Embryonic facial prominence (tissue), 1 donor: ENCODE data around the gene RCC1.
"Not testable (repeated sequence)": the region's sequence is repeated elsewhere in the genome, so short reads cannot be mapped to it uniquely, and the experiment has no call there.

ENCODE experiments used
- DNase-seq: peaks from one replicate; pipeline ENCODE4 v3.0.0-alpha.2; 2016; ENCODE audit errors: extremely low spot score

RCC1 gene, protein sequence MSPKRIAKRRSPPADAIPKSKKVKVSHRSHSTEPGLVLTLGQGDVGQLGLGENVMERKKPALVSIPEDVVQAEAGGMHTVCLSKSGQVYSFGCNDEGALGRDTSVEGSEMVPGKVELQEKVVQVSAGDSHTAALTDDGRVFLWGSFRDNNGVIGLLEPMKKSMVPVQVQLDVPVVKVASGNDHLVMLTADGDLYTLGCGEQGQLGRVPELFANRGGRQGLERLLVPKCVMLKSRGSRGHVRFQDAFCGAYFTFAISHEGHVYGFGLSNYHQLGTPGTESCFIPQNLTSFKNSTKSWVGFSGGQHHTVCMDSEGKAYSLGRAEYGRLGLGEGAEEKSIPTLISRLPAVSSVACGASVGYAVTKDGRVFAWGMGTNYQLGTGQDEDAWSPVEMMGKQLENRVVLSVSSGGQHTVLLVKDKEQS

DNA sequence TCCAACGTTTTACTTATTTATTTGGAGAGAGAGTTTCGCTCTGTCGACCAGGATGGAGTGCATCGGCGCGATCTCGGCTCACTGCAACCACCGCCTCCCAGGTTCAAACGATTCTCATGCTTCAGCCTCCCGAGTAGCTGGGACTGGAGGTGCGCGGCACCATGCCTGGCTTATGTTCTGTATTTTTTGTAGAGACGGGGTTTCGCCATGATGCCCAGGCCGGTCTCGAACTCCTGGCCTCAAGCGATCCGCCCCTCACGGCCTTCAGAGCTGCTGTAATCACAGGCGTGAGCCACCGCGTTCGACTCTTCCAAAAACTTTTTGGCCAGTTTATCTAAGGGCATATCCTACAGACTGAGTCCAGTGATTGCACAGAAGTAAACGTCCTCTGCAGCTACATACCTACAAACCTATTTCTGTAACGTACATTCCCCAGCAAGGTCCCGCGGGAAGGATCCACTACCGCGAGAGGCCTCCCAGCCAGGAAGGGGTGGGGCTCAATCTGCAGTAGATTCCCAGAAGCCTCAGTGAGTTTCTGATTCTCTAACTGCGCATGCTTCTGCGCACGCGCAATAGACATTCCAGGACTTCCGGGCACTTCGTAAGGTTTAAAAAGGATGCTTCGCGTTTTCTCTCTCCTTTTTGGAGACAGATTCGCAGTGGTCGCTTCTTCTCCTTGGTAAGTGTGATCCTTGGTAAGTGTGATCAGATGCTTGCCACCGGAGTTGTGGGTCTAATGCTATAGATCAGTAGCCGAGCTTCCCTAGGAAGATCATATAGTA lies at the start of gene RCC1:
TSS of gene RCC1 (plus strand) at position 638 of the 782 bp plus-strand sequence. CDS start 23,824 bp downstream, outside the sequence.
- peak; percentile 97 for DNase-seq

- no peak for DNase-seq
Observed at GRCh38 chr1:28456078-28456477, 49.8 kb upstream of the RCC1 start.

DNA sequence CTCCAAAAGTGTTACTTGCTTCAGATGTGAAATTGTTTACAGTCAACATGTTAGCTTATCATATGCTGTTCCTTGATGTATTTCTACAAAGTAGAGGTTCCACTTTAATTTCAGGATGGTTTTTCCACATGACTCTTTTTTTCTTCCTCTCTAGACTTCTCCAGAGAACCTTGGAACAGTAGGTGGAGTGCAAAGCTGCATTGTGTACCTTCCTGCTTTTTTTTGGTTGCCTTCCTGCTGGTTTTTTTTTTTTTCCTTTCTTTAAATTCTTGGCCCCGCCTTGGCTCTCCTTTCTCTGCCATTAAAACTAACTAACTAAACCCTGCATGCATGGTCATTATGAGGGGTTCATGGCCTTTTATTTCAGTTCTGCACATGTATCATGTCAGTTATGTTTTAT lies 48.2 kb upstream of the RCC1 start:
- DNase-seq, result no peak

- DNase-seq, result no peak
Observed at GRCh38 chr1:28458237-28459228, 47.3 kb upstream of the RCC1 start.

DNA sequence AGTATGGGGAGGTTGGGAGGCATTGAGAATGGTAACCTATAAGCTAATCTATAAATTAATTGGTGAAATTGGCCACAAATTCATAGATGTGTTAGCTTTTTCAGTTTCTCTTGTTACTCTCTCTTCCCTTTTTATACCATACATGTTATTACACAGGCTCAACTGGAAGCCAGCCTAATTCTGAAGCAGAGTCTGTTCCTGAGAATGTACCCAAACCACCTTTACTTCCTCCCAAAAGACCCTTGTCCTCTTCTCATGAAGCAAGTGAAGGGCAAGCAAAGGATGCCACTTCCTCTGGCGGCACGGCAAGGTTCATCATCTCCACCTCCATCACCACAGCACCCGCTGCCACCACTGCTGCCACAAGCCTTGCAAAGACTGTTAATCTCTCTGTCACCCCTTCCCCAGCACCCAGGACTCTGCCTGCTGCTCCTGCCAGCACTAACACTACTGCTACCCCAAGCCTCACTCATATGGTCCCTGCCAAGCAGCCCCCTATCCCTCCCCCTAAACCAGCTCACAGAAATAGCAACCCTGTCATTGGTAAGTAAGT lies 39.5 kb upstream of the RCC1 start:
- no peak for DNase-seq

DNA sequence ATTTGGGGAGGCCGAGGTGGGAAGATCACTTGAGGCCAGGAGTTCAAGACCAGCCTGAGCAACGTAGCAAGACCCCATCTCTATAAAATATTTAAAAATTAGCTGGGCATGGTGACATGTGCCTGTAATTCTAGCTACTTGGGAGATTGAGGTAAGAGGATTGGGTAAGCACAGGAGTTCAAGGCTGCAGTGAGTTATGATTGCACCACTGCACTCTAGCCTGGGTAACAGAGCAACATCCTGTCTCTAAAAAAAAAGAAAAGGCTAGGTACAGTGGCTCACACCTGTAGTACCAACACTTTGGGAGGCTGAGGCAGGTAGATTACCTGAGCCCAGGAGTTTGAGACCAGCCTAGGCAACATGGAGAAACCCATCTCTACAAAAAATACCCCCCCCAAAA lies 35.7 kb upstream of the RCC1 start:
- DNase-seq, result no peak

- not testable (repeated sequence) for DNase-seq
Observed at GRCh38 chr1:28479497-28479896, 26.3 kb upstream of the RCC1 start.

GRCh38 chr1:28480308-28480707 lies 25.5 kb upstream of the RCC1 start:
- no peak for DNase-seq

DNA sequence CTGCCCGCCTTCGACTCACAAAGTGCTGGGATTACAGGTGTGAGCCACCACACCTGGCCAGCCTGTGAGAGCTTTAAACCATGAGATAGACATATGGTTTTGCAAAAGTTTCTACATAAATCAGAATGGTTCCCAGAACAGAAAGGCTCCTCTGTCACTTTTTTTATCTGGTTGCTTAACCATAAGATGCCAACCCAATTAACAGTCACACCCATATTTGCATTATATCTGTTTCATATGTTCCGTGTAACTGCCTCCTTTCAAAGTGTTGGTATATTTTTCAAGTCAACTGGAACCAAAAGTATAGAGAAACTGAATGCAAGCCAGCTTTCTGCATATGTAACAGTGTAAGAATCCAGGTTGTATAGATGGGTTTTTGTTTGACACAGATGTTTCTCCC lies 23.7 kb upstream of the RCC1 start:
- DNase-seq, result no peak

DNA sequence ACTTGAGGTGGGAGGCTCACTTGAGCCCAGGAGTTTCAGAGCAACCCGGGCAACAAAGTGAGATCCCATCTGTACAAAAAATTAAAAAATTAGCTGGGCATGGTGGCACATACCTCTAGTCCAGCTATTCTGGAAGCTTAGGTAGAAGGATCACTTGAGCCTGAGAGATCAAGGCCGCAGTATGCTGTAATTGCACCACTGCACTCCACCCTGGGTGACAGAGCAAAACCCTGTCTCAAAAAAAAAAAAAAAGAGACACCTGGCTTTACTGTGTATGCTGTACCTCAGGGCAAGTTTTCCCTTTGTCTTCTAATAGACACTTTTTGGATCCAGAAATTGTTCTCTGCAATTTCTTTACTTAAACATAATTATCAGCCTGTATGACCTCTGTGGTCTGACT lies 23.1 kb upstream of the RCC1 start:
- DNase-seq, result no peak

DNA sequence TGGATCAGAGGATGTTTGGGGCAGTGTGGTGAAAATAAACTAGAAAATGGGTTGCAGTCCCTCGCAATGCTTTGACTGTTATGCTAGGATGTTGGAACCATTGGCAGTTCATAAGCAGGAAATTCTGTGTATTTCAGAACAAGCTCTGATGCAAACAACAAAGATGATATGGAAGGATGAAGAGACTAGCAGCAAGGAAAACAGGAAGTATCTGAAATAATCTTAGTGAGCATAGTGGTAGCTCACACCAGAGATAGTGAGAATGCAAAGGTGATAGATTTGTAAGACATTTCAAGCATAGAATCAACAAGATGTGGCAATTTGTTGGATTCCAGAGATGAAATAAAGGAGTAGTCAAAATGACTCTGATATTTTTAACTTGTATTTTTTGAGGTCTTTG lies 11.1 kb upstream of the RCC1 start:
- DNase-seq, result no peak

DNA sequence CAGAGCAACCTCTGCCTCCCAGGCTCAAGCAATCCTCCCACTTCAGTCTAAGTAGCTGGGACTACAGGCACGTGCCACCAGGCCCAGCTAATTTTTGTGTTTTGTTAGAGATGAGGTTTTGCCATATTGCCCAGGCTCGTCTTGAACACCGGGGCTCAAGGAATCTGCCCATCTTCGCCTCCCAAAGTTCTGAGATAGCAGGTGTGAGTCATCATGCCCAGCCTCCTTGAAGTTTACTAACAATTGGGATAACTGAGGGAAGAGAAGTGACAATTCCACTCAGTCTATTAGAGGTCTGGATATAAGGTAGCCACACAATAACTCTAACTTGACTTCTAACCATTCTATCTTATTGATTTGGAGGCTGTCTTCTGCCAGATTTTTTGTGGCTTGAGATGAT lies 6.3 kb upstream of the RCC1 start:
- no peak for DNase-seq

DNA sequence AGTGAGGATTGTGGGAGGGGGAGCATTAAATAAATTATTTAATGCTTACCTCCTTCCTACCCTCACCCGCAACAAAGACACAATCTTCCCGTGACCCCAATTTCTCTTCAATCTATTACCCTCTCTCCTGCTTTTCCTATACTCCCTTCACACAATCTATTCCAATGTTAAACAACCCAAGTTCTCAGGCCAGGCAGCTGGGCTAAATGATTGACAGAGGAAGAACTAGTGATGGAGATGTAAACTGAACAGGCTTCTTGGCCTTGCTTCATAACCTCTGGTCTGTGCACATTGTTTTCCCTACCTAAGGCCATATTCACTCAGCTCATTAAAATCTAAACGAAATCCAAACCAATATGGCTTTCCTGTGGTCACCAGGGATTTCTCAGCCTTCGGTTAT lies 3.9 kb upstream of the RCC1 start:
- no peak for DNase-seq

DNA sequence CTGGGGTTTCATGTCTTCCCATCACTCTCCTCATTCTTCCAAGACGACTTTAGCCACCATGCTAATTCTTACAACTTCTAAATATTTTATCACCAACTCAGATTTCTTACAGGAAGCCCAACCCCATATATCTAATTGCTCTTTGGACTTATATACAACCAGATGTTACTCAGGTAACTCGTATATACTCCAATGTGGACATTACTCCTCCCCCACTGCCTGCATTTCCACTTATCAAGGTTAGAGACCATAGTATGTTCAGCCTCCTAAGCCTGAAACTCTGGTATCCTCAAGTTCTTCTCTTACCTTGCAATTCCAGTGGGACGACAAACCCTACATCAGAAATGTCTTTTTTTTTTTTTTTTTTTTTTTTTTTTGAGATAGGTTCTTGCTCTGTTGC lies 2.7 kb upstream of the RCC1 start:
- DNase-seq, result no peak

GRCh38 chr1:28506907-28507246 lies 1.0 kb downstream of the RCC1 start:
- no peak for DNase-seq

GRCh38 chr1:28507247-28507645 lies 1.4 kb downstream of the RCC1 start:
- DNase-seq, result no peak

GRCh38 chr1:28507646-28508434 lies 2.0 kb downstream of the RCC1 start:
- DNase-seq, result no peak

DNA sequence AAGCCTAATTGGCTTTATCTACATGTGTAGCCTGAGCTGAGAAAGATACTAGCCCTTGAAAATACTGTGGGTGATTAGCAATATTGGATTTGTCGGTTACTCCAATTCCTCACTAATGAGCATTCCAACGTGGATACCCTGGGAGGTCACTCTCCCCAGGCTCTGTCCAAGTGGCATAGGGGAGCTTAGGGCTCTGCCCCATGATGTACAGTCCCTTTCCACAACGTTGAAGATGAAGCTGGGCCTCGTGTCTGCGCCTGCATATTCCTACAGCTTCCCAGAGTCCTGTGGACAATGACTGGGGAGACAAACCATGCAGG lies 2.6 kb downstream of the RCC1 start:
- no peak for DNase-seq

DNA sequence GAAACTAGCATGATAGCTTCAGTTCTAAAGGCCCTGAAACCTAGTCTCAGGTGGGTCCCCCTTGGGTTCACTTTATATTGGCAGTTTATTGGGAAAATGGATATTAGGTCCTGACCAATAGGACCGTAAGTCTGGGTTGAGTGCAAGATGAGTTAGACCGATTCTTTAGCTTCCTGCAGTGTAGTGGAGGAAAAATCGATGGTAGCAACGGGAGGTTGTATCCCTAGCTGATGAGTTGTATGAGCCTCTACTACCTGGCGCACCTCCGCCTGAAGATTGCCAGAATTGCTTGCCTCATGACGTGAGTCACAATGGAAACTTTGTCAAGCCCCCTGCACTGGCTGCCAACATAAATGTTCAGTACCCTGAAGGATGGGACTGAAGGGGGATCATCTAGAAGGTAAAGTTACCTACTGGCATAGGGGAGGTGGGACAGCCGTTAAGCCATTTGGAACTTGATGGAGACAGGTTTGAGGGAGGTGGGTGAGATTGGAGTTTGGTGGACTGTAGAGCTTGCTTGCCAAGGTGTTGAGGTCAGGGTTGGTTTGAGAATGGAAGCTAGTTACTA lies 3.9 kb downstream of the RCC1 start:
- no peak for DNase-seq

DNA sequence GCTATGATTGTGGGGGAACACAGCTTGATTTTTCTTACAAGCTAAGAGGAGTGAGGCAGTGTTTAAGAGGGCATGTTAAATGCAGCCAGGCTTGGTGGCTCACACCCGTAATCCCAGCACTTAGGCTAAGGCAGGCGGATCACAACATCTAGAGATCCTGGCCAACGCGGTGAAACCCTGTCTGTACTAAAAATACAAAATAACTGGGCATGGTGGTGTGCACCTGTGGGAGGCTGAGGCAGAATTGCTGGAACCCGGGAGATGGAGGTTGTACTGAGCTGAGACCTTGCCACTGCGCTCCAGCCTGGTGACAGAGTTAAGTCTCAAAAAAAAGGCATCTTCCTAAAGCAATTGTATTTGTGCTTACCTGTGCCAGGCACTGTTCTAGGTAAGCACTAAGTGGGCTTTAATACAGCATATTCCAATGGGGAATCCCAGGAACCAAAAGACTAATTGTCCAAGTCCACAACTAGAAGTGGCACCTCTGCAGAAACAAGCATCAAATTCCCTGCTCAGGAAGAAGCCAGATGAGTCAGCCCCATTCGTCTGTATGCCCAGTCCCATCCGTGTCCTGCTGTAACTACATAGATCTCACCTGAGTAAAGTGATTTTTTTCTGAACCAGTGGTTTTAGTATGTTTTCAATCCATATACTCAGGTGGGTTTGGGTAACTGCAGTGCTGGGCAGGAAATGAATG lies 4.6 kb downstream of the RCC1 start:
- DNase-seq, result no peak
